OCI-LY3 (cell line): ENCODE measurements around the gene TAF1B.

Experiments
- EZH2phosphoT487 ChIP-seq: fragments of 200-600 bp; shearing (Covaris generic); IDR thresholded peaks from 2 replicates; pipeline ENCODE4 v1.6.1; 2018; ENCODE audit warnings: antibody characterized with exemption, mixed run types, low read depth
- TF ChIP-seq, protein P1 (sequence below): fragments of 200-600, 300-600 bp; sonication (generic); IDR thresholded peaks from 2 replicates; pipeline ENCODE4 v1.5.1; 2014; ENCODE audit warnings: antibody characterized with exemption, low read length, low read depth

DNA sequence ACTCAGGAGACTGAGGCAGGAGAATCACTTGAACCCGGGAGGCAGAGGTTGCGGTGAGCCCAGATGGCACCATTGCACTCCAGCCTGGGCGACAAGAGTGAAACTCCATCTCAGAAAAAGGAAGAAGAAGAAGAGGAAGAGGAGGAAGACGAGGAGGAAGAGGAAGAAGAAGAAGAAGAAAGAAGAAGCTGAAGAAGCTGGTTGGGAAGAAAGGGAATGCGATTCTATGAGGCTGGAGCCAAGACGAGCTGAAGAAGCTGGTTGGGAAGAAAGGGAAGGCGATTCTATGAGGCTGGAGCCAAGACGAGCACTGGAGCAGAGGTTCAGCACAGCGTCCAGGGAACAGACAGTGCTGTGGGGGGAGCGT lies 30.3 kb upstream of the TAF1B start:
- TF ChIP-seq, protein P1, sequence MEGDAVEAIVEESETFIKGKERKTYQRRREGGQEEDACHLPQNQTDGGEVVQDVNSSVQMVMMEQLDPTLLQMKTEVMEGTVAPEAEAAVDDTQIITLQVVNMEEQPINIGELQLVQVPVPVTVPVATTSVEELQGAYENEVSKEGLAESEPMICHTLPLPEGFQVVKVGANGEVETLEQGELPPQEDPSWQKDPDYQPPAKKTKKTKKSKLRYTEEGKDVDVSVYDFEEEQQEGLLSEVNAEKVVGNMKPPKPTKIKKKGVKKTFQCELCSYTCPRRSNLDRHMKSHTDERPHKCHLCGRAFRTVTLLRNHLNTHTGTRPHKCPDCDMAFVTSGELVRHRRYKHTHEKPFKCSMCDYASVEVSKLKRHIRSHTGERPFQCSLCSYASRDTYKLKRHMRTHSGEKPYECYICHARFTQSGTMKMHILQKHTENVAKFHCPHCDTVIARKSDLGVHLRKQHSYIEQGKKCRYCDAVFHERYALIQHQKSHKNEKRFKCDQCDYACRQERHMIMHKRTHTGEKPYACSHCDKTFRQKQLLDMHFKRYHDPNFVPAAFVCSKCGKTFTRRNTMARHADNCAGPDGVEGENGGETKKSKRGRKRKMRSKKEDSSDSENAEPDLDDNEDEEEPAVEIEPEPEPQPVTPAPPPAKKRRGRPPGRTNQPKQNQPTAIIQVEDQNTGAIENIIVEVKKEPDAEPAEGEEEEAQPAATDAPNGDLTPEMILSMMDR = no peak
- TF ChIP-seq EZH2phosphoT487 = no peak
